ENCODE measurements around the gene GRID2. TPM values are rescaled to one million over a fixed set of nuclear protein-coding genes. Genes with fewer than 3 reads are reported as not detected.

The GRID2 gene
- total RNA-seq, 4 donors from 2014 or later = not detected

DNA sequence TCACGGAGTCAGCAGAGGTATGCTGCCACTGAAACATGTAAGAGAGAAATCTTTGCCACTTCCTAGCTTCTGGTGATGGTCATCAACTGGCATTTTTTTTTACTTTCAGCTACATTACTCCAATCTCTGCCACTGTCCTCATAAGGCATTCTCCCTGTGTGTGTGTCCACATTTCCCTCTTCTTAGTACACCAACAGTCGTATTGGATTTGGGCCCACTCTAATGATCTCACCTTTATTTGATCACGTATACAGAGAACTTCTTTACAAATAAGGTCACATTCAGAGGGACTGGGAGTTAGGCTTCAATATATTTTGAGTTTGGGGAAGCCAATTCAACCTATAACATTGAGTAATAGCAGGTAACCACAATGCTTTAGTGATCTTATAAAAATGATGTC lies 649.1 kb downstream of the GRID2 start:
- TF ChIP-seq, protein P1, sequence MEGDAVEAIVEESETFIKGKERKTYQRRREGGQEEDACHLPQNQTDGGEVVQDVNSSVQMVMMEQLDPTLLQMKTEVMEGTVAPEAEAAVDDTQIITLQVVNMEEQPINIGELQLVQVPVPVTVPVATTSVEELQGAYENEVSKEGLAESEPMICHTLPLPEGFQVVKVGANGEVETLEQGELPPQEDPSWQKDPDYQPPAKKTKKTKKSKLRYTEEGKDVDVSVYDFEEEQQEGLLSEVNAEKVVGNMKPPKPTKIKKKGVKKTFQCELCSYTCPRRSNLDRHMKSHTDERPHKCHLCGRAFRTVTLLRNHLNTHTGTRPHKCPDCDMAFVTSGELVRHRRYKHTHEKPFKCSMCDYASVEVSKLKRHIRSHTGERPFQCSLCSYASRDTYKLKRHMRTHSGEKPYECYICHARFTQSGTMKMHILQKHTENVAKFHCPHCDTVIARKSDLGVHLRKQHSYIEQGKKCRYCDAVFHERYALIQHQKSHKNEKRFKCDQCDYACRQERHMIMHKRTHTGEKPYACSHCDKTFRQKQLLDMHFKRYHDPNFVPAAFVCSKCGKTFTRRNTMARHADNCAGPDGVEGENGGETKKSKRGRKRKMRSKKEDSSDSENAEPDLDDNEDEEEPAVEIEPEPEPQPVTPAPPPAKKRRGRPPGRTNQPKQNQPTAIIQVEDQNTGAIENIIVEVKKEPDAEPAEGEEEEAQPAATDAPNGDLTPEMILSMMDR (IDR thresholded peaks at IDR 0.05; ENCODE audit: low read depth) = no peak

DNA sequence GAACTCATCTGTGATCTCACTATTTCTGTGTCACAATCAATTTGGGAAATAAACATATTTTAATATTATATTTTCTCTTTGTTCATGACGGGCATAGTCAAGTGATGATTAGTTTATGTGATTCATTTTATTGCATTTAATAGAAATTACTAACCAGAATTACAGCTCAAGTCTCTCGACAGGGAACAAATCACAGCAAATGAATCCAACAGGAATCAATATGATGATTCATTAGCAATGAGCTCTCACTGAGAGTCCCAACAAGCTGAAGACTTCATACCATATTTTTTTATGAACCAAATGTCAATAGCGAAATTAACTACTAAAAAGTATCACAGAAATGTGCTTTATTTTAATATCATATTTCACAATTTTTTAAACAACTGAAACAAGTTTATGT lies 649.7 kb downstream of the GRID2 start:
- TF ChIP-seq, protein P1 (IDR thresholded peaks at IDR 0.05; ENCODE audit: low read depth) = no peak

DNA sequence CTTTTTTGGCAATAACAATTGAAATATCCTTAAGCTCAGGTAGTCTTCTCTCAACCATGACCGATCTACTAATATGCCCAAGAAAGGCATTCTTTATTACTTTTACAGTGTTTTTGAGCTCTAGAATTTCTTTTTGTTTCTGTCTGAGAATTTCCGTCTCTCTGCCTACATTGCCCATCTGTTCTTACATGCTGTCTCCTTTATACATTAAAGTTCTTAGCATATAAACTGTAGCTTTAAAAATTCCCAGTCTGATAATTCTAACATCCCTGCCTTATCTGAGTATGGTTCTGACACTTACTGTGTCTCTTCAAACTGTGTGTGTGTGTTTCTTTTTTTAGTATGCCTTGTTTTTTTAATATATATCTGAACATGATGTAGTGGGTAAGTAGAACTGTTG lies 658.1 kb downstream of the GRID2 start:
- TF ChIP-seq, protein P1 (IDR thresholded peaks at IDR 0.05; ENCODE audit: low read depth) = no peak

DNA sequence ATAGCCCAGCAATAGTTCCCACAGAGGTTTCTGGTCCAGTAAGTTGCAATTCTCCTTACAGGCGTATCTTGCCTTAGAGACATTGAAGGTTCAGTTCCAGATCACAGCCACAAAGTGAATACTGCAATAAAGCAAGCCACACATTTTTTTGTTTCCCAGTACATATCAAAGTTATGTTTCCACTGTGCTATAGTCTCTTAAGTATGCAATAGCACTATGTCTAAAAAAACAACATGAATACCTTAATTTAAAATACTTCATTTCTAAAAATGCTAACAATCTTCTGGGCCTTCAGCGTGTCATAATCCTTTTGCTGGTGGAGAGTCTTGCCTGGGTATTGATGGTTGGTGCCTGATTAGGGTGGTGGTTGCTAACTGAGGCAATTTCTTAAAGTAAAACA lies 659.1 kb downstream of the GRID2 start:
- TF ChIP-seq, protein P1 (IDR thresholded peaks at IDR 0.05; ENCODE audit: low read depth) = no peak

DNA sequence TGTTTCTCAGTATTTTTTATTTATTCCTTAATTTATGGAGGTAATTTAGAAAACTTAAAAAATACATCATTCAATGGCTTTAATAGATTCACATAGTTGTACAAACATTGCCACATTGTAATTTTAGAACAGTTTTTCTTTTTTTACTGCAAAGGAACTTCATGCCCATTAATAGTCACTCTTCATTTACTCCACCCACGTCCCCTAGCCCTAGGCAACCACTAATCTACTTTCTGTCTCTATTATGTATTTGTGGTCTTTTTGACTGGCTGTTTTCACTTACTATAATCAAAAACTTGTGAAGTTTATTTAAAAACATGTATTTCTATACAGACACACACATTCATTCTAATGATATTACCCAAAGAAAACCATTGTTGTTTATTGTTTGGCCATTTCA lies 664.8 kb downstream of the GRID2 start:
- TF ChIP-seq, protein P1 (IDR thresholded peaks at IDR 0.05; ENCODE audit: low read depth) = no peak

DNA sequence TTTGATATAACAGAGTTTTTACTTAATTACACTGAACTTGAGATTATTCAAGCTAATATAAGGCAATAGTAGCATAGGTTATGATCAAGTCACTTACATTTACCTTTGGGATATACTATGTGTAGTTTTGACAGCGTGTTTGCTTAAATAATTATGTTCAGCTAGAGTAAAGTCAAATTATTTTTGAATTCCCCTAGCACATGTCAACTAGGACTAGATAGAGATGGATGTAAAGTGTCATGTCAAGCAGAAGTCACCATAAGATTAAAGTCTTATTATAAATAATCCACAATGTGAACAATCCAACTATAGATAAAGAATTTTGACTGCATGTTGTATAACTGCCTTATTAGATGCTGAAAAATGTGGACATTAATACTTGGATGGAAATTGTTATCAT lies 665.2 kb downstream of the GRID2 start:
- TF ChIP-seq, protein P1 (IDR thresholded peaks at IDR 0.05; ENCODE audit: low read depth) = no peak

DNA sequence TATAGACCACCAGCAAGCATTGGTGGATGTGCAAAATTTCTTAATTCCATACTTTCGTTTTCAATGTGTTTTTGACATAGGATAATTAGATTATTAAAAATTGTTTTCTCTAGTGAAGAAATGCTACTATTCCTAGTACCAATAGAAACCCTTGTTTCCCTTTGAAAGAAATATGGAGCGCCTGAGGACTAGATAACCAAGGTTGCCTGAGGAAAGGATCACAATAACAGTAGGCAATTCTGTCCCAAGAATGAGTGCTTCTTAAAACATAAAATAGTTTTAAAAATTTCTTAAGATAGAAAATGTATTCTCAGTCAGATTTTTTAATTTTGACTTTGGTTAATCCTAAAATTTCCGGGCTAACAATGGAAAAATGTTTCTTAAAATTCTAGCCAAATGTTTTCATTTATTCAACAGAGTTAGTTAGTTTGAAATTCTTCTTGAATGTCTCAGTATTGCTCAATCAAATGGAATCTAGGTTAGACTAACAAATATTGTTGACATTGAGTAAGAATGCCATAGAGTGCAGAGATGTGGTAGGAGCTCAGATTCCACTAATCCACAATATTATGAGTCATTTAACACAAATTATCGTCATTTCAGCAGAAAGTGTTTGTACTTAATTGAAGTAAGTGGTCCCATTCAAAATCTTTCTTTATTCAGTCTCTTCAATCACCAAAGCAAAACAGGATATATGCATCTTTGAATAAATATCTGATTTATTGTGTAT lies 666.0 kb downstream of the GRID2 start:
- TF ChIP-seq, protein P1 (IDR thresholded peaks at IDR 0.05; ENCODE audit: low read depth) = no peak
